HEK293 (cell line): Measurements from ENCODE around the gene ZFAND6.

Experiments used
- OVOL3 ChIP-seq: fragments of 450-650 bp; formaldehyde crosslinking; IDR thresholded peaks from 2 replicates; pipeline ENCODE4 v1.5.1; 2016; ENCODE audit warnings: missing biosample characterization, missing genetic modification characterization
- ZNF138 ChIP-seq: fragments of 450-650 bp; formaldehyde crosslinking; IDR thresholded peaks from 2 replicates; pipeline ENCODE4 v1.5.1; 2016; ENCODE audit warnings: missing biosample characterization, missing genetic modification characterization, borderline replicate concordance
- ZNF24 ChIP-seq: fragments of 450-650 bp; formaldehyde crosslinking; IDR thresholded peaks from 2 replicates; pipeline ENCODE4 v1.5.1; 2016; ENCODE audit warnings: missing biosample characterization, missing genetic modification characterization
- ZNF311 ChIP-seq: fragments of 450-650 bp; formaldehyde crosslinking; IDR thresholded peaks from 2 replicates; pipeline ENCODE4 v1.5.1; 2017; ENCODE audit warnings: missing biosample characterization, missing genetic modification characterization, borderline replicate concordance
- ZNF426 ChIP-seq: fragments of 450-650 bp; formaldehyde crosslinking; IDR thresholded peaks from 2 replicates; pipeline ENCODE4 v1.5.1; 2017; ENCODE audit warnings: missing biosample characterization, missing genetic modification characterization, mild to moderate bottlenecking, inconsistent platforms, moderate library complexity
- ZNF473 ChIP-seq: fragments of 450-650 bp; formaldehyde crosslinking; IDR thresholded peaks from 2 replicates; pipeline ENCODE4 v1.5.1; 2017; ENCODE audit warnings: missing biosample characterization, missing genetic modification characterization
- ZNF76 ChIP-seq: fragments of 450-650 bp; formaldehyde crosslinking; IDR thresholded peaks from 2 replicates; pipeline ENCODE4; 2016; ENCODE audit warnings: low read depth, missing biosample characterization, missing genetic modification characterization, borderline replicate concordance
- TF ChIP-seq, protein P1 (sequence below): fragments of 450-650 bp; formaldehyde crosslinking; IDR thresholded peaks from 2 replicates; pipeline ENCODE4 v1.5.1; 2016; ENCODE audit warnings: missing biosample characterization, missing genetic modification characterization
- TF ChIP-seq, protein P2 (sequence below): fragments of 450-650 bp; formaldehyde crosslinking; optimal IDR thresholded peaks from 2 replicates; pipeline ENCODE3; 2016; ENCODE audit warnings: missing biosample characterization, mild to moderate bottlenecking, missing genetic modification characterization
- TF ChIP-seq, protein P3 (sequence below): fragments of 450-650 bp; formaldehyde crosslinking; IDR thresholded peaks from 2 replicates; pipeline ENCODE4 v1.5.1; 2016; ENCODE audit warnings: missing biosample characterization, missing genetic modification characterization
- TF ChIP-seq, protein P4 (sequence below): fragments of 450-650 bp; formaldehyde crosslinking; IDR thresholded peaks from 2 replicates; pipeline ENCODE4 v1.5.1; 2016; ENCODE audit warnings: missing biosample characterization, missing genetic modification characterization

DNA sequence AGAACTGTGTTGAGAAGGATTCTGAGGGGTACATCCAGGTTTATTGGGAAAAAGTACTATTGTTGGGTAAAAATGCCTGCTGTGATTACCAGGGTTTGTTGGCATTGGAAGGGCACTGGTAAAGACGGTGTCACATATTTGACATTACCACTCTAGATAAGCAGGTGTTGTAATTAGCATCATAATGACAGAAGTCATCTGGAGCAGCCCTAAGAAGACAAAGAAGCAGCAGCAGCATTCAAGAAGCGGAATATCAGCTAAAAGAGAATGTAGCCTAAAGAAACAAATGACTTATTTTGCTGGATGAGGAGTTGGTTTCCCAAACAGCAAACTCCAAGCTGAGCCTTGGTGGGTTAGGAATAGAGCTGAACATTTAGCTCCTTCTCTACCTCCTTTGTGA, 30.5 kb upstream of the ZFAND6 start:
- TF ChIP-seq, protein P1, sequence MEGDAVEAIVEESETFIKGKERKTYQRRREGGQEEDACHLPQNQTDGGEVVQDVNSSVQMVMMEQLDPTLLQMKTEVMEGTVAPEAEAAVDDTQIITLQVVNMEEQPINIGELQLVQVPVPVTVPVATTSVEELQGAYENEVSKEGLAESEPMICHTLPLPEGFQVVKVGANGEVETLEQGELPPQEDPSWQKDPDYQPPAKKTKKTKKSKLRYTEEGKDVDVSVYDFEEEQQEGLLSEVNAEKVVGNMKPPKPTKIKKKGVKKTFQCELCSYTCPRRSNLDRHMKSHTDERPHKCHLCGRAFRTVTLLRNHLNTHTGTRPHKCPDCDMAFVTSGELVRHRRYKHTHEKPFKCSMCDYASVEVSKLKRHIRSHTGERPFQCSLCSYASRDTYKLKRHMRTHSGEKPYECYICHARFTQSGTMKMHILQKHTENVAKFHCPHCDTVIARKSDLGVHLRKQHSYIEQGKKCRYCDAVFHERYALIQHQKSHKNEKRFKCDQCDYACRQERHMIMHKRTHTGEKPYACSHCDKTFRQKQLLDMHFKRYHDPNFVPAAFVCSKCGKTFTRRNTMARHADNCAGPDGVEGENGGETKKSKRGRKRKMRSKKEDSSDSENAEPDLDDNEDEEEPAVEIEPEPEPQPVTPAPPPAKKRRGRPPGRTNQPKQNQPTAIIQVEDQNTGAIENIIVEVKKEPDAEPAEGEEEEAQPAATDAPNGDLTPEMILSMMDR (tag by site-specific recombination) = no peak
- TF ChIP-seq, protein P2, sequence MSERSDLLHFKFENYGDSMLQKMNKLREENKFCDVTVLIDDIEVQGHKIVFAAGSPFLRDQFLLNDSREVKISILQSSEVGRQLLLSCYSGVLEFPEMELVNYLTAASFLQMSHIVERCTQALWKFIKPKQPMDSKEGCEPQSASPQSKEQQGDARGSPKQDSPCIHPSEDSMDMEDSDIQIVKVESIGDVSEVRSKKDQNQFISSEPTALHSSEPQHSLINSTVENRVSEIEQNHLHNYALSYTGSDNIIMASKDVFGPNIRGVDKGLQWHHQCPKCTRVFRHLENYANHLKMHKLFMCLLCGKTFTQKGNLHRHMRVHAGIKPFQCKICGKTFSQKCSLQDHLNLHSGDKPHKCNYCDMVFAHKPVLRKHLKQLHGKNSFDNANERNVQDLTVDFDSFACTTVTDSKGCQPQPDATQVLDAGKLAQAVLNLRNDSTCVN (tag by site-specific recombination) = no peak
- TF ChIP-seq ZNF76 (tag by site-specific recombination) (no peak), ZNF473 (tag by site-specific recombination) (no peak), ZNF24 (tag by site-specific recombination) (no peak), ZNF138 (tag by site-specific recombination) (no peak), ZNF311 (tag by site-specific recombination) (no peak), OVOL3 (tag by site-specific recombination) (no peak), ZNF426 (tag by site-specific recombination) (no peak)
- TF ChIP-seq, protein P3, sequence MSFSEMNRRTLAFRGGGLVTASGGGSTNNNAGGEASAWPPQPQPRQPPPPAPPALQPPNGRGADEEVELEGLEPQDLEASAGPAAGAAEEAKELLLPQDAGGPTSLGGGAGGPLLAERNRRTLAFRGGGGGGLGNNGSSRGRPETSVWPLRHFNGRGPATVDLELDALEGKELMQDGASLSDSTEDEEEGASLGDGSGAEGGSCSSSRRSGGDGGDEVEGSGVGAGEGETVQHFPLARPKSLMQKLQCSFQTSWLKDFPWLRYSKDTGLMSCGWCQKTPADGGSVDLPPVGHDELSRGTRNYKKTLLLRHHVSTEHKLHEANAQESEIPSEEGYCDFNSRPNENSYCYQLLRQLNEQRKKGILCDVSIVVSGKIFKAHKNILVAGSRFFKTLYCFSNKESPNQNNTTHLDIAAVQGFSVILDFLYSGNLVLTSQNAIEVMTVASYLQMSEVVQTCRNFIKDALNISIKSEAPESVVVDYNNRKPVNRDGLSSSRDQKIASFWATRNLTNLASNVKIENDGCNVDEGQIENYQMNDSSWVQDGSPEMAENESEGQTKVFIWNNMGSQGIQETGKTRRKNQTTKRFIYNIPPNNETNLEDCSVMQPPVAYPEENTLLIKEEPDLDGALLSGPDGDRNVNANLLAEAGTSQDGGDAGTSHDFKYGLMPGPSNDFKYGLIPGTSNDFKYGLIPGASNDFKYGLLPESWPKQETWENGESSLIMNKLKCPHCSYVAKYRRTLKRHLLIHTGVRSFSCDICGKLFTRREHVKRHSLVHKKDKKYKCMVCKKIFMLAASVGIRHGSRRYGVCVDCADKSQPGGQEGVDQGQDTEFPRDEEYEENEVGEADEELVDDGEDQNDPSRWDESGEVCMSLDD = no peak
- TF ChIP-seq, protein P4, sequence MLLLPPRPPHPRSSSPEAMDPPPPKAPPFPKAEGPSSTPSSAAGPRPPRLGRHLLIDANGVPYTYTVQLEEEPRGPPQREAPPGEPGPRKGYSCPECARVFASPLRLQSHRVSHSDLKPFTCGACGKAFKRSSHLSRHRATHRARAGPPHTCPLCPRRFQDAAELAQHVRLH (tag by site-specific recombination) = no peak
